ENCODE results near the gene SMDT1. TPM values are rescaled to one million over a fixed set of nuclear protein-coding genes. Genes with fewer than 3 reads are reported as not detected.

SMDT1 gene
- total and polyA plus RNA-seq, 10 of the 15 experiments (the other 5 are each of a cell fraction or from before 2014, with no cell fraction given), result 19.7 to 176 (median 66.3) TPM

- no peak for TF ChIP-seq RELB (IDR thresholded peaks at IDR 0.05; ENCODE audit: low read depth)
These were observed 19.0 kb upstream of the SMDT1 start (continued) for GRCh38 chr22:42060489-42060888.

DNA sequence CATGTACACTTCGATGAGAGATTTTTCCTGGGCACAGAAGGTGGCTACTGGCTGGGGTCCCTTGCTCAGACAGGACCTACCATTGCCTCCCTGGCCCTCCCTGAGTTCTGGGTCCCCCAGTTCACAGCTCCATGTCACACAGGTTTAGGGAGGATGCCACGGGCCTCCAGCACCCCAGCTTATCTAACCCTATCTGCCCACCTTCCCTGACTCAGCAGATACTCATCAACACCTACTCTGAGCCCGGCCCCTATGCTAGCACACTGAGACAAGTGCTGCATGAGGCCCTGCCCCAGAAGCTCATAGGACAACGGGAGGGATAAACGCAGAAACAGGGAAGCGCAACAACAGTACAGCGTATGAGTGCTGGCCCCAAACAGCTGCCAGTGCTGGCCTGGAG, 18.5 kb upstream of the SMDT1 start:
- Histone ChIP-seq H2AFZ (ENCODE audit: control insufficient read depth, low read depth, low read length) (no peak overlapping the region), H4K20me1 (ENCODE audit: control insufficient read depth, insufficient read depth) (no peaks in the 10 kb centered on the region), H3K27ac (ENCODE audit: control insufficient read depth, insufficient read depth) (no peak overlapping the region), H3K36me3 (ENCODE audit: control insufficient read depth in 2 of 2, insufficient read depth in 2 of 2, low read length in 1 of 2) (peaks cover 11 to 23% of the 10 kb centered on the region in 2 experiments), H3K79me2 (ENCODE audit: control insufficient read depth, insufficient read depth, low read length) (no peaks in the 10 kb centered on the region), H3K4me2 (ENCODE audit: control insufficient read depth, insufficient read depth) (no peak overlapping the region), H3K9ac (ENCODE audit: control insufficient read depth, insufficient read depth, low read length) (no peak overlapping the region), H3K4me1 (ENCODE audit: control insufficient read depth, insufficient read depth, low read length) (no peaks in the 10 kb centered on the region), H3K9me3 (replicated peaks; ENCODE audit: control insufficient read depth, insufficient read depth, low read length) (peaks cover 11% of the 10 kb centered on the region; the same call in 2 of the 3 replicates), H3K4me3 (no peak overlapping the region), H3K27me3 (replicated peaks in 1 of 2; ENCODE audit: control insufficient read depth in 2 of 2, insufficient read depth in 2 of 2, low read length in 1 of 2) (no peaks in the 10 kb centered on the region)
- FAIRE-seq, result no peak
- DNase-seq (ENCODE audit: low read depth, low spot score), result no peak
- TF ChIP-seq MYB (IDR thresholded peaks at IDR 0.05; ENCODE audit: borderline replicate concordance, low read depth, low read length), result no peak
- TF ChIP-seq ZNF217 (IDR thresholded peaks at IDR 0.05), result no peak
- intact Hi-C loops (cut with micrococcal nuclease; ENCODE audit: unreplicated experiment), result no loop called here
- POLR2A ChIA-PET, result no interaction called here
- SMC1A ChIA-PET (ENCODE audit: uncharacterized antibody, unreplicated experiment), result interaction anchor here (0.8 kb wide), 1 partner anchor 31 kb away, joined by 3 read pairs; no protein-coding TSS in a partner anchor
- CTCF ChIA-PET, result no interaction called here
- WGBS (ENCODE audit: insufficient coverage, insufficient replicate concordance, low lambda C conversion rate, missing lambda C conversion rate), result 95% methylated on average over 7 of the region's 7 CpGs
- no TSS peak for BruUV-seq (replicated peaks)
- in situ Hi-C loops (cut with MboI), result no loop called here
- no peak for ATAC-seq
- RAD21 ChIA-PET (ENCODE audit: unreplicated experiment), result no interaction called here
